PFSK-1 (cell line): Measurements from ENCODE around the gene RHBDD3.

Experiments
- POLR2AphosphoS5 ChIP-seq: IDR thresholded peaks from 2 replicates; pipeline ENCODE4 v1.6.1; 2012; ENCODE audit warnings: low read depth, mild to moderate bottlenecking, control low read depth, low read length, moderate library complexity
- TAF1 ChIP-seq: IDR thresholded peaks from 2 replicates; pipeline ENCODE4 v1.6.1; 2012; ENCODE audit warnings: low read length, control low read depth, borderline replicate concordance; ENCODE audit not compliant: insufficient read depth

DNA sequence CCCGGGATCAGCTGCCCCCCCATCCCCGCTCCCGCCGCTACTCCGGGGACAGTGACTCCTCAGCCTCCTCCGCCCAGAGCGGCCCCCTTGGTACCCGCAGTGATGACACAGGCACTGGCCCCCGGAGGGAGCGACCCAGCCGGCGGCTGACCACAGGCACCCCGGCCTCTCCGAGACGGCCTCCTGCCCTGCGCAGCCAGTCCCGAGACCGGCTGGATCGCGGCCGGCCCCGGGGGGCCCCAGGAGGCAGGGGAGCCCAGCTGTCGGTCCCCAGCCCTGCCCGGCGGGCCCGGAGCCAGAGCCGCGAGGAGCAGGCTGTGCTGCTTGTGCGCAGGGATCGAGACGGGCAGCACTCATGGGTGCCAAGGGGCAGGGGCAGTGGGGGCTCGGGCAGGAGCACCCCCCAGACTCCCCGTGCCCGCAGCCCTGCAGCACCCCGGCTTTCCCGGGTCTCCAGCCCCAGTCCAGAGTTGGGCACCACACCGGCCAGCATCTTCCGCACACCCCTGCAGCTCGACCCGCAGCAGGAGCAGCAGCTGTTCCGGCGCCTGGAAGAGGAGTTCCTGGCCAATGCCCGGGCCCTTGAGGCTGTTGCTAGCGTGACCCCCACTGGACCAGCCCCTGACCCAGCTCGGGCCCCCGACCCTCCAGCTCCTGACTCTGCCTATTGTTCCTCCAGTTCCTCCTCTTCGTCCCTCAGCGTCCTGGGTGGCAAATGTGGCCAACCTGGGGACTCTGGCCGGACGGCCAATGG lies 43.9 kb upstream of the RHBDD3 start:
- TF ChIP-seq POLR2AphosphoS5, result no peak
- no peak for TF ChIP-seq TAF1
